K562 (cell line): ENCODE results near the gene ZNF43. TPM values are rescaled to one million over a fixed set of nuclear protein-coding genes. Genes with fewer than 3 reads are reported as not detected.

Experiments
- ATAC-seq: fragments of 200-7000 bp; cut with Tn5 transposase; 3 replicates; pipeline ENCODE4 v1.9.1; 2020; ENCODE audit warnings: moderate library complexity
- BruUV-seq: library from RNA; stranded (reverse); fragments of 400-500 nt; replicated peaks from 2 replicates; lab custom pipeline; 2021; lab: Mats Ljungman, UMichigan
- CTCF ChIA-PET: fragments of 300-600 bp; formaldehyde crosslinking; extraction: SDS; loops from one replicate; lab custom pipeline; 2021; ENCODE audit warnings: low intra/inter-chr PET ratio; lab: Yijun Ruan, JAX
- POLR2A ChIA-PET: fragments of 300-600, 350-650 bp; sonication (Branson Sonifier 250); formaldehyde crosslinking; extraction: SDS; loops from one replicate; lab custom pipeline; 2021; ENCODE audit warnings: antibody characterized with exemption, inconsistent platforms; lab: Yijun Ruan, JAX
- DNase-seq, 4 experiments: peaks; one replicate each; pipeline versions ENCODE4 v3.0.0 to v3.0.0-alpha.2; 2011 to 2018; ENCODE audit warnings: low spot score in 3 of 4, mixed read lengths in 3 of 4; ENCODE audit errors: extremely low read depth in 1 of 4
- FAIRE-seq: peaks from 2 replicates; lab custom pipeline; 2011; peaks lifted over from hg19 to GRCh38; lab: Jason Lieb, UNC
- H2AFZ ChIP-seq: 2 replicates; pipeline ENCODE4 v1.6.0; 2011; ENCODE audit warnings: low read depth, low read length, control low read depth, inconsistent platforms
- H3K27ac ChIP-seq: fragments of 200-600 bp; 3 replicates; pipeline ENCODE4 v1.8.0; 2011; ENCODE audit warnings: low read depth, mild to moderate bottlenecking, control low read depth, inconsistent platforms, low read length, moderate library complexity, mixed read lengths; ENCODE audit errors: extremely low read depth
- H3K27me3 ChIP-seq, 2 experiments: fragments of 300-600 bp in 1 of 2; 2 replicates in 1 of 2; 3 replicates in 1 of 2; pipeline versions ENCODE4 v1.6.0 to v1.8.0; 2011; ENCODE audit warnings: inconsistent platforms in 2 of 2, low read length in 2 of 2, mild to moderate bottlenecking in 1 of 2, mixed read lengths in 1 of 2, moderate library complexity in 1 of 2; ENCODE audit not compliant: control insufficient read depth in 2 of 2, insufficient read depth in 2 of 2
- H3K36me3 ChIP-seq: fragments of 300-600 bp; 3 replicates; pipeline ENCODE4 v1.8.0; 2011; ENCODE audit warnings: mild to moderate bottlenecking, low read length, inconsistent platforms; ENCODE audit not compliant: control insufficient read depth, insufficient read depth
- H3K4me1 ChIP-seq, 2 experiments: fragments of 200-600 bp in 1 of 2; replicated peaks in 1 of 2; 2 replicates in 1 of 2; 3 replicates in 1 of 2; pipeline versions ENCODE4 v1.5.1 to v1.8.0; 2011; ENCODE audit warnings: inconsistent platforms in 2 of 2, low read length in 2 of 2, mild to moderate bottlenecking in 1 of 2, mixed read lengths in 1 of 2, moderate library complexity in 1 of 2; ENCODE audit not compliant: control insufficient read depth in 2 of 2, insufficient read depth in 2 of 2
- H3K4me2 ChIP-seq: 2 replicates; pipeline ENCODE4 v1.6.1; 2011; ENCODE audit warnings: low read length, control low read depth, inconsistent platforms, mixed read lengths; ENCODE audit not compliant: insufficient read depth
- H3K4me3 ChIP-seq: fragments of 200-600 bp; sonication (generic), shearing (Covaris generic); 2 replicates; pipeline ENCODE4 v1.5.1; 2016; ENCODE audit warnings: control low read depth, inconsistent platforms
- H3K79me2 ChIP-seq: fragments of 200-600 bp; 3 replicates; pipeline ENCODE4 v1.8.0; 2011; ENCODE audit warnings: low read length, inconsistent platforms; ENCODE audit not compliant: control insufficient read depth, insufficient read depth
- H3K9ac ChIP-seq, 2 experiments: 2 replicates each; pipeline versions ENCODE4 v1.6.0 to v1.6.1; 2011; ENCODE audit warnings: low read depth in 2 of 2, low read length in 2 of 2, control low read depth in 1 of 2, inconsistent platforms in 1 of 2, mild to moderate bottlenecking in 1 of 2, mixed read lengths in 1 of 2; ENCODE audit not compliant: insufficient read depth in 1 of 2
- H3K9me1 ChIP-seq: one replicate; pipeline ENCODE4 v1.6.0; 2011; ENCODE audit warnings: inconsistent platforms, mild to moderate bottlenecking, low read length, moderate library complexity; ENCODE audit not compliant: control insufficient read depth, insufficient read depth
- H3K9me3 ChIP-seq: replicated peaks from 2 replicates; pipeline ENCODE4 v1.5.1; 2011; ENCODE audit warnings: low read depth, low read length, inconsistent platforms; ENCODE audit not compliant: control insufficient read depth, insufficient read depth
- H4K20me1 ChIP-seq: replicated peaks from 2 replicates; pipeline ENCODE4 v1.6.1; 2011; ENCODE audit warnings: low read length, inconsistent platforms, mixed read lengths; ENCODE audit not compliant: control insufficient read depth, insufficient read depth
- BRCA1 ChIP-seq, 2 experiments: fragments of 450-650 bp in 1 of 2; sonication (generic) in 1 of 2; formaldehyde crosslinking in 1 of 2; IDR thresholded peaks; 2 replicates each; pipeline versions ENCODE4 v1.5.0 to v1.6.1; 2017 to 2020; ENCODE audit warnings: mild to moderate bottlenecking in 1 of 2, missing genetic modification reagents in 1 of 2
- NCOA2 ChIP-seq, 2 experiments: fragments of 450-650 bp; IDR thresholded peaks; 2 replicates each; pipeline ENCODE4 v1.6.1; 2018; ENCODE audit warnings: mild to moderate bottlenecking in 2 of 2, moderate library complexity in 1 of 2; ENCODE audit not compliant: partially characterized antibody in 2 of 2
- NFYB ChIP-seq: IDR thresholded peaks from 2 replicates; pipeline ENCODE4 v1.6.1; 2011; ENCODE audit warnings: mild to moderate bottlenecking, moderate library complexity; ENCODE audit not compliant: insufficient read length; ENCODE audit errors: extremely low read depth
- PTBP1 ChIP-seq: fragments of 200-400 bp; formaldehyde crosslinking; IDR thresholded peaks from 2 replicates; pipeline ENCODE4 v1.6.1; 2017; ENCODE audit warnings: low read depth, low read length
- PYGO2 ChIP-seq: fragments of 450-650 bp; IDR thresholded peaks from 2 replicates; pipeline ENCODE4 v1.6.1; 2016; ENCODE audit warnings: mild to moderate bottlenecking, missing genetic modification characterization, moderate library complexity, missing compliant biosample characterization
- RBM17 ChIP-seq: fragments of 200-400 bp; formaldehyde crosslinking; IDR thresholded peaks from 2 replicates; pipeline ENCODE4 v1.6.1; 2017; ENCODE audit warnings: low read depth, mild to moderate bottlenecking, low read length, borderline replicate concordance
- RHOXF2B ChIP-seq: fragments of 250-450 bp; sonication (Bioruptor Pico); conservative IDR thresholded peaks from 2 replicates; pipeline ENCODE4 v1.5.1; 2021
- SMARCA4 ChIP-seq: fragments of 450-650 bp; IDR thresholded peaks from 2 replicates; pipeline ENCODE4 v1.6.1; 2016
- TAF7 ChIP-seq: fragments of 450-650 bp; IDR thresholded peaks from 2 replicates; pipeline ENCODE4 v1.6.1; 2016; ENCODE audit warnings: missing genetic modification characterization, missing compliant biosample characterization
- ZKSCAN3 ChIP-seq: fragments of 250-450 bp; sonication (Bioruptor Pico); IDR thresholded peaks from 2 replicates; pipeline ENCODE4 v1.4.0; 2020
- ZNF766 ChIP-seq: fragments of 200-800 bp; sonication (Bioruptor generic); conservative IDR thresholded peaks from 2 replicates; pipeline ENCODE4 v1.6.1; 2016; ENCODE audit warnings: missing genetic modification characterization, missing compliant biosample characterization
- WGBS: fragments of 100-300 bp; shearing (Covaris generic); methylation state at CpG from one replicate; pipeline ENCODE4 v1.1.6; 2016; ENCODE audit warnings: low coverage, mixed read lengths; ENCODE audit not compliant: insufficient coverage; ENCODE audit errors: missing lambda C conversion rate; 5-methylcytosine and 5-hydroxymethylcytosine counted together
- in situ Hi-C: fragments of 300-500 bp; cut with MboI; formaldehyde crosslinking; loops from 4 replicates; pipeline ENCODE4 v1.15.0; 2018; ENCODE audit warnings: inconsistent platforms, mixed read lengths
- intact Hi-C: fragments of 100-400 bp; cut with micrococcal nuclease; formaldehyde crosslinking; loops from 2 replicates; pipeline ENCODE4 v1.14.2; 2022
- polyA plus RNA-seq, 8 experiments: library from polyadenylated mRNA; depleted of rRNA in 4 of 8; stranded (reverse) in 5 of 8; unstranded in 3 of 8; fragments of >200 nt; fragmentation: Nextera tagmentation in 2 of 8; fragmentation: Illumina TruSeq in 1 of 8; extraction: Ambion mirVana in 2 of 8; extraction: Trizol in 1 of 8; gene quantifications; 2 replicates each; pipeline versions ENCODE4 v1.2.1 to v1.2.3, GENCODE V29; 2011 to 2014; ENCODE audit warnings: inconsistent platforms in 1 of 8, missing spikeins in 1 of 8
- total RNA-seq, 7 experiments: library from RNA; depleted of rRNA in 6 of 7; stranded (reverse); fragments of >200 nt in 6 of 7; fragmentation: Illumina TruSeq in 2 of 7; extraction: Trizol in 2 of 7; gene quantifications; 2 replicates each; pipeline versions ENCODE4 v1.2.1 to v1.2.3, GENCODE V29; 2011 to 2021; ENCODE audit warnings: low replicate concordance in 1 of 7
- TF ChIP-seq, protein P1 (sequence below): sonication (generic); formaldehyde crosslinking; IDR thresholded peaks from 2 replicates; pipeline ENCODE4 v1.8.1; 2022; ENCODE audit warnings: missing genetic modification reagents
- TF ChIP-seq, protein P2 (sequence below): fragments of 450-650 bp; formaldehyde crosslinking; IDR thresholded peaks from 2 replicates; pipeline ENCODE4 v1.4.0; 2022; ENCODE audit warnings: missing genetic modification characterization
- TF ChIP-seq, protein P3 (sequence below): sonication (generic); formaldehyde crosslinking; IDR thresholded peaks from 2 replicates; pipeline ENCODE4 v1.9.0; 2022; ENCODE audit warnings: mild to moderate bottlenecking, missing genetic modification reagents
- TF ChIP-seq, protein P4 (sequence below): fragments of 450-650 bp; IDR thresholded peaks from 2 replicates; pipeline ENCODE4 v1.6.1; 2018; ENCODE audit not compliant: partially characterized antibody

ZNF43 gene
- total and polyA plus RNA-seq, 9 of the 15 experiments (the other 6 are each of a cell fraction or from before 2014, with no cell fraction given), result 3.6 to 18.6 (median 9.2) TPM

DNA sequence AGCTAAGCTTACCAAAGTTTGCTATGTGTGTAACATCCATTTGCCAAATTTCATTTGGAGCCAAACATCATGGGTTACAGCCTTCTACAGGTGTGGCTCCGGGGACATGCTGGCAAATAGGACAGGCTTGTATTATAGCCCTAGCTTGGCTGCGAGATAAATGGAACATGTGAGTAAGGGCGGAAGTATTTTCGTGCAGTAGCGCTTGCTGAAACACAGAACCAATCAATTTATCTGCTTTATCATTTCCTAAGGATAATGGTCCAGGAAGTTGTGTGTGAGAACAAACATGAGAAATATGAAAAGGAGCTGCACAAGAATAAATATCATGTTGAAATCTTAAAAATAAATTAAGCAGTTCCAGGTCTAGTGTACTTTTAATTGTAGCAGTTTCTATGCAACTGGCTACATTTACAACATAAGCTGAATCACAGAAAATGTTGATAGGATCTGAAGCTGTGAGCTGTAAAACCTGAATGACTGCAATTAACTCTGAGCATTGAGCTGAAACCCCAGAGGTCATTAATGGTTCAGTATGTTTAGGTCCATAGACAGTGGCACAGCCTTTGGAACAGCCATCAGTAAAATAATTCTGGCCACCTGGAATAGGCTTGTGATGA, 46.4 kb downstream of the ZNF43 start (continued):
- TF ChIP-seq, protein P1, sequence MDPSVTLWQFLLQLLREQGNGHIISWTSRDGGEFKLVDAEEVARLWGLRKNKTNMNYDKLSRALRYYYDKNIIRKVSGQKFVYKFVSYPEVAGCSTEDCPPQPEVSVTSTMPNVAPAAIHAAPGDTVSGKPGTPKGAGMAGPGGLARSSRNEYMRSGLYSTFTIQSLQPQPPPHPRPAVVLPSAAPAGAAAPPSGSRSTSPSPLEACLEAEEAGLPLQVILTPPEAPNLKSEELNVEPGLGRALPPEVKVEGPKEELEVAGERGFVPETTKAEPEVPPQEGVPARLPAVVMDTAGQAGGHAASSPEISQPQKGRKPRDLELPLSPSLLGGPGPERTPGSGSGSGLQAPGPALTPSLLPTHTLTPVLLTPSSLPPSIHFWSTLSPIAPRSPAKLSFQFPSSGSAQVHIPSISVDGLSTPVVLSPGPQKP, result no peak
- TF ChIP-seq PYGO2 (tag), result no peak
- no peak for TF ChIP-seq NFYB
- no peak for TF ChIP-seq ZKSCAN3
- no peak for TF ChIP-seq ZNF766
- TF ChIP-seq, protein P2, sequence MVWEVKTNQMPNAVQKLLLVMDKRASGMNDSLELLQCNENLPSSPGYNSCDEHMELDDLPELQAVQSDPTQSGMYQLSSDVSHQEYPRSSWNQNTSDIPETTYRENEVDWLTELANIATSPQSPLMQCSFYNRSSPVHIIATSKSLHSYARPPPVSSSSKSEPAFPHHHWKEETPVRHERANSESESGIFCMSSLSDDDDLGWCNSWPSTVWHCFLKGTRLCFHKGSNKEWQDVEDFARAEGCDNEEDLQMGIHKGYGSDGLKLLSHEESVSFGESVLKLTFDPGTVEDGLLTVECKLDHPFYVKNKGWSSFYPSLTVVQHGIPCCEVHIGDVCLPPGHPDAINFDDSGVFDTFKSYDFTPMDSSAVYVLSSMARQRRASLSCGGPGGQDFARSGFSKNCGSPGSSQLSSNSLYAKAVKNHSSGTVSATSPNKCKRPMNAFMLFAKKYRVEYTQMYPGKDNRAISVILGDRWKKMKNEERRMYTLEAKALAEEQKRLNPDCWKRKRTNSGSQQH (CRISPR knock-in tag), result no peak

DNA sequence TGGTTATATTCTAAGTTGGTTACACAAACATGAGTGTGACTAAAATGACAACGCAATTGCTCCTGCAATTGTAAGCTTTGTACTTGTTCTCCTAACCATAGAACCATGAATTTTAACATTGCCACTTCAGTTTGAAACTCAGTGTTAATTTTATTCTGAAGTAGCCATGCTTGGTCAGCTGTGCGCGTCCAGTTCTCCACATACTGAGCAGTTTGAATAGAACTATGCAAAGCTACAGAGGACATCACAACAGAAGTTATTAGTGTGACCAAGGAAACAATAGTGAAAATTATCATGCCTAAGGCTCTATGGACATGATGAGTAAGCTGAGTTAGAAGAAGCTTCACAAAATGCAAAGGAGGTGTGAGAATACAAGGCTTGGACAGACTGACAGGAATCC, 49.0 kb downstream of the ZNF43 start:
- intact Hi-C loops (no loop called here), in situ Hi-C loops (no loop called here)
- WGBS, result 44% methylated on average over 3 of the region's 3 CpGs
- H3K9me3 ChIP-seq, result no peaks in the 10 kb centered on the region
- H3K9ac ChIP-seq, result no peak overlapping the region
- H3K4me2 ChIP-seq, result no peak overlapping the region
- H3K79me2 ChIP-seq, result no peaks in the 10 kb centered on the region
- CTCF ChIA-PET, result no interaction called here
- ATAC-seq (no peak), DNase-seq (no peak), FAIRE-seq (no peak)
- no peak overlapping the region for H2AFZ ChIP-seq
- no TSS peak for BruUV-seq
- no peaks in the 10 kb centered on the region for H3K27me3 ChIP-seq
- H3K27ac ChIP-seq, result no peak overlapping the region
- H3K36me3 ChIP-seq, result no peaks in the 10 kb centered on the region
- POLR2A ChIA-PET, result no interaction called here
- no peaks in the 10 kb centered on the region for H3K4me1 ChIP-seq
- H4K20me1 ChIP-seq, result no peaks in the 10 kb centered on the region
- no peak overlapping the region for H3K4me3 ChIP-seq
- H3K9me1 ChIP-seq, result no peaks in the 10 kb centered on the region
- no peak for TF ChIP-seq NCOA2 (IDR thresholded peaks at IDR 0.05; ENCODE audit: partially characterized antibody in 2 of 2)
- TF ChIP-seq RBM17, result no peak
- TF ChIP-seq BRCA1 (IDR thresholded peaks at IDR 0.05), result no peak
- TF ChIP-seq BRCA1 (CRISPR knock-in tag; IDR thresholded peaks at IDR 0.05), result no peak
- TF ChIP-seq PTBP1, result no peak
- TF ChIP-seq, protein P3, sequence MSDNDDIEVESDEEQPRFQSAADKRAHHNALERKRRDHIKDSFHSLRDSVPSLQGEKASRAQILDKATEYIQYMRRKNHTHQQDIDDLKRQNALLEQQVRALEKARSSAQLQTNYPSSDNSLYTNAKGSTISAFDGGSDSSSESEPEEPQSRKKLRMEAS (CRISPR knock-in tag), result no peak
- TF ChIP-seq RHOXF2B (CRISPR knock-in tag), result no peak
- no peak for TF ChIP-seq TAF7 (tag)
- TF ChIP-seq SMARCA4, result no peak
- TF ChIP-seq, protein P4, sequence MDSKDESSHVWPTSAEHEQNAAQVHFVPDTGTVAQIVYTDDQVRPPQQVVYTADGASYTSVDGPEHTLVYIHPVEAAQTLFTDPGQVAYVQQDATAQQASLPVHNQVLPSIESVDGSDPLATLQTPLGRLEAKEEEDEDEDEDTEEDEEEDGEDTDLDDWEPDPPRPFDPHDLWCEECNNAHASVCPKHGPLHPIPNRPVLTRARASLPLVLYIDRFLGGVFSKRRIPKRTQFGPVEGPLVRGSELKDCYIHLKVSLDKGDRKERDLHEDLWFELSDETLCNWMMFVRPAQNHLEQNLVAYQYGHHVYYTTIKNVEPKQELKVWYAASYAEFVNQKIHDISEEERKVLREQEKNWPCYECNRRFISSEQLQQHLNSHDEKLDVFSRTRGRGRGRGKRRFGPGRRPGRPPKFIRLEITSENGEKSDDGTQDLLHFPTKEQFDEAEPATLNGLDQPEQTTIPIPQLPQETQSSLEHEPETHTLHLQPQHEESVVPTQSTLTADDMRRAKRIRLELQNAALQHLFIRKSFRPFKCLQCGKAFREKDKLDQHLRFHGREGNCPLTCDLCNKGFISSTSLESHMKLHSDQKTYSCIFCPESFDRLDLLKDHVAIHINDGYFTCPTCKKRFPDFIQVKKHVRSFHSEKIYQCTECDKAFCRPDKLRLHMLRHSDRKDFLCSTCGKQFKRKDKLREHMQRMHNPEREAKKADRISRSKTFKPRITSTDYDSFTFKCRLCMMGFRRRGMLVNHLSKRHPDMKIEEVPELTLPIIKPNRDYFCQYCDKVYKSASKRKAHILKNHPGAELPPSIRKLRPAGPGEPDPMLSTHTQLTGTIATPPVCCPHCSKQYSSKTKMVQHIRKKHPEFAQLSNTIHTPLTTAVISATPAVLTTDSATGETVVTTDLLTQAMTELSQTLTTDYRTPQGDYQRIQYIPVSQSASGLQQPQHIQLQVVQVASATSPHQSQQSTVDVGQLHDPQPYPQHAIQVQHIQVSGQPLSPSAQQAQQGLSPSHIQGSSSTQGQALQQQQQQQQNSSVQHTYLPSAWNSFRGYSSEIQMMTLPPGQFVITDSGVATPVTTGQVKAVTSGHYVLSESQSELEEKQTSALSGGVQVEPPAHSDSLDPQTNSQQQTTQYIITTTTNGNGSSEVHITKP, result no peak
